Fibroblast of lung (primary cell): Measurements from ENCODE around the gene FAM187B.

Experiments
- EZH2 ChIP-seq: IDR thresholded peaks from 2 replicates; pipeline ENCODE4 v1.5.1; 2012; ENCODE audit warnings: low read length, control low read depth, mild to moderate bottlenecking; ENCODE audit errors: missing control alignments
- TF ChIP-seq, protein P1 (sequence below), 2 donors: IDR thresholded peaks in 1 of 2; conservative IDR thresholded peaks in 1 of 2; 1 replicate in 1 of 2; 2 replicates in 1 of 2; pipeline ENCODE4 v1.5.1; 2011 to 2012; ENCODE audit warnings: low read length in 2 of 2, control low read depth in 1 of 2, inconsistent platforms in 1 of 2, low read depth in 1 of 2, mild to moderate bottlenecking in 1 of 2

DNA sequence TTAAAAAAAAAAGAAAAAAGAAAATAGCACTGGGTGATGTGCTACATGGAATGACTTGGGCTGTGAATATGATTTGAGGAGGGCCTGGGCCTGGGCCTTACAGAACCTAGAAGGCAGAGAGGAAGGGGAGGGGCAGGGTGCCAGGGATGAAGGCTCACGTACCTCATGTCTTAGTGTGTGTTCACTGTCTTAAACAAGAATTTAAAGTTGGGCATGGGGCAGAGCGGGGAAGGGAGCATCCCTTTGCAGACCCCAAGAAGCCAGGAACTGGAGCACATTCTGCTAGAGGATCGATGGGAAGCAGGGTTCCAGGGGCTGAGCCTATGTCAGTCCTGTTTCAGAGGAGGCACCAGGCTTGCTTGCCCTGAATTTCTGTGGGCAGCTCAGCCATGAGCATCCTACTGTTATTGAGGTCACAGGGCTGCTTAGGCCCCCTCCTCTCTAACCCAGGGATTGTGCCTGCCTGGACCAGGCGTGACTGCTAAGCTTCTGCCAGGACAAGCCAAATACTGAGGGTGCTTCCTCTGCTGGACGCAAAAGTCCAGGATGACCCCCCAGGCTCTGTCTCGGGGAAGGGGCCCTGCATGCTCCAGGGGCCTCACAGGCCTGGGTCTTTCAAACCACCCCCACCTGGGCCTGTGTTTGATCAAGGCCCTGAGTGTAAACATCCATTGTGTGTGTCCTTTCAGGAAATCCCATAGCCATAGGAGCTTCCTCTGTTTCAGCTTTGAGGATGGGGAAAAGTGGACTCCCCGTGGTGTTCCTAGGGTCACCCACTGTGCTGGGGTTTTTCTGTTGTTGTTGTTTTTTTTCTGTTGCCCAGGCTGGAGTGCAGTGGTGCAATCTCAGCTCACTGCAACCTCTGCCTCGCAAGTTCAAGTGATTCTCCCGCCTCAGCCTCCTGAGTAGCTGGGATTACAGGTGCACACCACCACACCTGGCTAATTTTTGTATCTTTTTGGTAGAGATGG, 25.1 kb upstream of the FAM187B start:
- TF ChIP-seq EZH2 = no peak
- TF ChIP-seq, protein P1, sequence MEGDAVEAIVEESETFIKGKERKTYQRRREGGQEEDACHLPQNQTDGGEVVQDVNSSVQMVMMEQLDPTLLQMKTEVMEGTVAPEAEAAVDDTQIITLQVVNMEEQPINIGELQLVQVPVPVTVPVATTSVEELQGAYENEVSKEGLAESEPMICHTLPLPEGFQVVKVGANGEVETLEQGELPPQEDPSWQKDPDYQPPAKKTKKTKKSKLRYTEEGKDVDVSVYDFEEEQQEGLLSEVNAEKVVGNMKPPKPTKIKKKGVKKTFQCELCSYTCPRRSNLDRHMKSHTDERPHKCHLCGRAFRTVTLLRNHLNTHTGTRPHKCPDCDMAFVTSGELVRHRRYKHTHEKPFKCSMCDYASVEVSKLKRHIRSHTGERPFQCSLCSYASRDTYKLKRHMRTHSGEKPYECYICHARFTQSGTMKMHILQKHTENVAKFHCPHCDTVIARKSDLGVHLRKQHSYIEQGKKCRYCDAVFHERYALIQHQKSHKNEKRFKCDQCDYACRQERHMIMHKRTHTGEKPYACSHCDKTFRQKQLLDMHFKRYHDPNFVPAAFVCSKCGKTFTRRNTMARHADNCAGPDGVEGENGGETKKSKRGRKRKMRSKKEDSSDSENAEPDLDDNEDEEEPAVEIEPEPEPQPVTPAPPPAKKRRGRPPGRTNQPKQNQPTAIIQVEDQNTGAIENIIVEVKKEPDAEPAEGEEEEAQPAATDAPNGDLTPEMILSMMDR (conservative IDR thresholded peaks at IDR 0.05 in 1 of 2, IDR thresholded peaks at IDR 0.05 in 1 of 2; ENCODE audit: low read depth in 1 of 2, low read length in 2 of 2) = no peak
